HUES48 (cell line): ENCODE data around the gene MRTFB.
"Not testable (repeated sequence)": the region's sequence is repeated elsewhere in the genome, so short reads cannot be mapped to it uniquely, and the experiment has no call there.

Experiments
- H3K27ac ChIP-seq: one replicate; pipeline ENCODE4 v1.7.0; 2013; ENCODE audit warnings: low read depth, low read length, inconsistent platforms
- H3K27me3 ChIP-seq: 2 replicates; pipeline ENCODE4 v1.6.1; 2013; ENCODE audit warnings: mild to moderate bottlenecking, low read length; ENCODE audit not compliant: control insufficient read depth, insufficient read depth
- H3K36me3 ChIP-seq: 2 replicates; pipeline ENCODE4 v1.6.1; 2013; ENCODE audit warnings: low read length; ENCODE audit not compliant: control insufficient read depth, insufficient read depth
- H3K4me1 ChIP-seq: 2 replicates; pipeline ENCODE4 v1.6.1; 2013; ENCODE audit warnings: mild to moderate bottlenecking, low read length; ENCODE audit not compliant: control insufficient read depth, insufficient read depth
- H3K4me3 ChIP-seq: 2 replicates; pipeline ENCODE4 v1.5.1; 2013; ENCODE audit warnings: mild to moderate bottlenecking, low read depth, low read length
- H3K9ac ChIP-seq: 2 replicates; pipeline ENCODE4 v1.6.1; 2013; ENCODE audit warnings: mild to moderate bottlenecking, low read depth, low read length, moderate library complexity
- H3K9me3 ChIP-seq: 2 replicates; pipeline ENCODE4 v1.6.1; 2013; ENCODE audit warnings: low read length; ENCODE audit not compliant: control insufficient read depth, insufficient read depth

MRTFB gene

GRCh38 chr16:14175086-14175485, 104.0 kb downstream of the MRTFB start:
- Histone ChIP-seq H3K9me3 (no peaks in the 10 kb centered on the region), H3K4me1 (0 out of 2 replicates have a peak, but pooled peaks cover 3% of the 10 kb centered on the region)

GRCh38 chr16:14177704-14178103, 106.6 kb downstream of the MRTFB start:
- H3K27me3 ChIP-seq: no peaks in the 10 kb centered on the region

More at GRCh38 chr16:14175086-14175485, 104.0 kb downstream of the MRTFB start:
- no peak overlapping the region for H3K4me3 ChIP-seq
- no peaks in the 10 kb centered on the region for H3K36me3 ChIP-seq
- no peak overlapping the region for H3K9ac ChIP-seq
- H3K27me3 ChIP-seq: no peaks in the 10 kb centered on the region
- H3K27ac ChIP-seq: no peak overlapping the region

GRCh38 chr16:14179116-14179515, 108.0 kb downstream of the MRTFB start:
- H3K4me3 ChIP-seq: no peak overlapping the region
- H3K4me1 ChIP-seq: peaks cover 7% of the 10 kb centered on the region; the same call in 1 of the 2 replicates
- no peaks in the 10 kb centered on the region for H3K27me3 ChIP-seq
- H3K27ac ChIP-seq: no peak overlapping the region
- H3K9ac ChIP-seq: no peak overlapping the region
- no peaks in the 10 kb centered on the region for H3K36me3 ChIP-seq
- H3K9me3 ChIP-seq: no peaks in the 10 kb centered on the region

More at GRCh38 chr16:14177704-14178103, 106.6 kb downstream of the MRTFB start:
- Histone ChIP-seq H3K9me3 (no peaks in the 10 kb centered on the region), H3K4me1 (peaks cover 7% of the 10 kb centered on the region; the same call in 1 of the 2 replicates), H3K36me3 (no peaks in the 10 kb centered on the region), H3K4me3 (no peak overlapping the region), H3K27ac (no peak overlapping the region), H3K9ac (no peak overlapping the region)

DNA sequence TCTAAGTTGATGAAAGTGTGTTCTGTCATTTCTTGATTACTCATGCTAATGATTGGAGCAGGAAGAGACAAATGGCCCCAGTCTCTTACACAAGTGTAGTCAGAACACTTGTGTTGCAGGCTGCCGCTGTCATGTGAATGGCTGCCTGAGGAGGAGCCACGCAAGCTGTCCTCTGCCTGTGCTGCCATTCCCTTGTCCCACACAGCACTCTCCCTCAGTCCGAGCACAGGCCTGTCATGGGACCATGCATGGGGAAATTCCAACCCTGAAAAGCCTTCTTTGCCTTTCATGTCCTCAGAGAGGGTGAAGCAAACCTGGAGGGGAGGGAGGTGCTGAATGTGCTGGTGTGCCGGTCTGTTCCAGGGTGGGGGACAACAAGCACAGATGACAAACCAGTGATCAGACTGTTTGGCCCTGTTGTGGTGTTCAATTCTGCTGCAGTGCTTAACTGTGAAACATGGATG, 109.4 kb downstream of the MRTFB start:
- Histone ChIP-seq H3K9ac (no peak overlapping the region), H3K4me3 (no peak overlapping the region), H3K27me3 (no peaks in the 10 kb centered on the region), H3K9me3 (no peaks in the 10 kb centered on the region), H3K36me3 (no peaks in the 10 kb centered on the region), H3K4me1 (peaks cover 8% of the 10 kb centered on the region; the same call in 1 of the 2 replicates), H3K27ac (no peak overlapping the region)

DNA sequence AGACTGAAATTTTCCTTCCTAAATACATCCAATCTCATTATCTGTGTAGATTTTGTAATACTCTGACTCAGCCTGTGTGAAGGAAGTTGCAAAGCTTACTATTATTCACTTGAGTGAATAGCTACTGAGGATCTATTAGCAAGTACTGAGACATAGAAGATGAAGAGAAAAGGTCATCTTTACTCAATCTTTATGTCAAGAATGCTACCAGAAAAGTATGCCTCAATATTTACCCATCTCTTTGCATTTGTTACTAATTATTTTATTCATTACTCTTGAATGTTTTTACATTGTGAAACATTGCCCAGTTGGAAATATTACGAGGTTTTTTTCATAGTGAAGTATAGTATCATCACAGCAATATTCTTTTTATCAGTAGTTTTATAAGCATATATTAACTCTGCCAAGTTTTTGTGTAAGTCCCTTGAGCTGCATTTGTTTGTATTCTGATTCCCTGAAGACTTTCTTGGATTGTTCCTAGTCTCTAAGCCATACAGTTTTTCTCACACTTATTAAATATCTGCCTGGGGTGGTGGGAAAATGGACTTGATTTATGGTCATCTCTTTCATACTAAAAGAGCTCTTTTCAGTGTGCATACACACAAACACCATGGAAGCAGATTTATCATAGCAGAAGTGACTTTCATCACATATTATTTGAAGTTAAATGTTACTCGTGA, 110.4 kb downstream of the MRTFB start:
- Histone ChIP-seq H3K27me3 (no peaks in the 10 kb centered on the region), H3K4me1 (peaks cover 18% of the 10 kb centered on the region), H3K27ac (no peak overlapping the region)

GRCh38 chr16:14182999-14183398, 111.9 kb downstream of the MRTFB start:
- H3K4me1 ChIP-seq: peaks cover 30% of the 10 kb centered on the region

More for the DNA sequence above, 110.4 kb downstream of the MRTFB start:
- H3K36me3 ChIP-seq: no peaks in the 10 kb centered on the region
- no peak overlapping the region for H3K4me3 ChIP-seq
- H3K9me3 ChIP-seq: no peaks in the 10 kb centered on the region
- H3K9ac ChIP-seq: no peak overlapping the region

GRCh38 chr16:14183962-14184361, 112.8 kb downstream of the MRTFB start:
- H3K27me3 ChIP-seq, H3K36me3 ChIP-seq, H3K9me3 ChIP-seq, H3K27ac ChIP-seq, H3K4me3 ChIP-seq, H3K9ac ChIP-seq: not testable (repeated sequence)
- peaks cover 33% of the 10 kb centered on the region for H3K4me1 ChIP-seq

More at GRCh38 chr16:14182999-14183398, 111.9 kb downstream of the MRTFB start:
- no peaks in the 10 kb centered on the region for H3K9me3 ChIP-seq
- no peaks in the 10 kb centered on the region for H3K36me3 ChIP-seq
- H3K27ac ChIP-seq: no peak overlapping the region
- no peaks in the 10 kb centered on the region for H3K27me3 ChIP-seq
- H3K4me3 ChIP-seq: no peak overlapping the region
- no peak overlapping the region for H3K9ac ChIP-seq

DNA sequence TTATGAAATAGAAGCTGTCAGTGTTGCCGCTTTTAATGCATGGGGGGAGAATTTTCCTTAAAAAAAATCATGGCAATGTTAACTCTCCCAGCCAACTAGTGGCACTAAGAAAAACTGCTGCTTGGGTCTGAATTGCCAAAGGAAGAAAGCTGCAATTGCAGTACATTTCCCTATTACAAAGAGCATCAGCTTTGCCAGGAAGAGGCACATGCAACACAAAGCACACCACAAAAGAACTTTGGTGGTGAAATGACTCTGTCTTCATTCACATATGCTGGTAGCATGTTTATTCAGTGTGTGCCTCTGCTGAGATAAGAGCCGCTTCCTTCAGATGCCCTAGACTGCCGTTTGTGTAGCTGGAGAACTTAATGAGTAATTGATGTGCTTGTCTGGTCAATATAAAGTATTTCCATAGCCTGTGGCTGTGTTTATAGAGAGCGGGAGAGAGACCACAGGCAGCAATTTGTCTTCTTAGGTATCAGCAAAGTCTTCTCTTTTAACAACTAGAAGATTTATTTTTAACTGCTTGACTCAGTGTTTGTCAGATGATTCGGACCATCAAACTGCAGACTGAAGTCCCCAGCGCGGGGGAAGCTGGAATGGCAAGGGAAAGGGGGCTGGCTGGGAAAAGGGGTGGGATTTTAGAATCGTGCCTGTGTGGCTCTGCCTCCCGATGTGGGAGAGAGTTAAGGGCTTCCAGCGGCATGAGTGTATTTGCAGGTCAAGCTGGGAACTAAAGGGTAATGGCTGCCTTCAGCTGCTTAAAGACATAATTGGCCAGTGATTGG, 115.1 kb downstream of the MRTFB start:
- H3K27me3 ChIP-seq: no peaks in the 10 kb centered on the region
- no peaks in the 10 kb centered on the region for H3K36me3 ChIP-seq
- H3K4me1 ChIP-seq: peaks cover 29% of the 10 kb centered on the region
- H3K9ac ChIP-seq: 0 out of 2 replicates have a peak overlapping the region, but pooled peaks have one; percentile 5
- H3K9me3 ChIP-seq: no peaks in the 10 kb centered on the region
- peak overlapping the region; percentile 23 for H3K4me3 ChIP-seq
- H3K27ac ChIP-seq: peak overlapping the region; percentile 39

DNA sequence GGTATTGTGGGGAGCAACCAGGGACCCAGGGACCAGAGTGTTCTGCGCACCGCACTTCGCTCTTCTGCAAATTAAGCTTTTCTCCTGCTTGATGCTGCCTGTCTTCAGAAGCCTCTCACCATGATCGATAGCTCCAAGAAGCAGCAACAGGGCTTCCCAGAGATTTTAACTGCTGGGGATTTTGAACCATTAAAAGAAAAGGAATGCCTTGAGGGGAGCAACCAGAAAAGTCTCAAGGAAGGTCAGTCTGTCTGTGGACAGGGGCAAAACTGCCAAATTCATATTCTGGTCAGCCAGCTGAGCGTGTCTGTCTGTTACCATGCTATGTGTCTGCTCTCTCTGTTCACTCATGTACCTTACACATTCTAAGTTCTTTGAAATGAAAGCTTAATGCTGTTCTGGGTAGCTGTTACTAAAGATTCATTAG, 115.7 kb downstream of the MRTFB start:
- H3K4me1 ChIP-seq: peaks cover 29% of the 10 kb centered on the region
- H3K27me3 ChIP-seq: no peaks in the 10 kb centered on the region
- H3K36me3 ChIP-seq: no peaks in the 10 kb centered on the region
- H3K9ac ChIP-seq: no peak overlapping the region
- H3K27ac ChIP-seq: peak overlapping the region; percentile 39
- H3K9me3 ChIP-seq: no peaks in the 10 kb centered on the region
- H3K4me3 ChIP-seq: peak overlapping the region; percentile 23; the same call in 1 of the 2 replicates

- H3K9me3 ChIP-seq: no peaks in the 10 kb centered on the region
- H3K4me3 ChIP-seq: no peak overlapping the region
- H3K9ac ChIP-seq: no peak overlapping the region
- no peaks in the 10 kb centered on the region for H3K27me3 ChIP-seq
- H3K36me3 ChIP-seq: no peaks in the 10 kb centered on the region
- no peak overlapping the region for H3K27ac ChIP-seq
- H3K4me1 ChIP-seq: peaks cover 29% of the 10 kb centered on the region
These were observed 116.6 kb downstream of the MRTFB start for GRCh38 chr16:14187517-14188338.
